Endodermal cell (in vitro differentiated cells): Measurements from ENCODE around the gene ATAD3B. TPM values are rescaled to one million over a fixed set of nuclear protein-coding genes. Genes with fewer than 3 reads are reported as not detected.
A peak's percentile ranks its signal among the peaks of the same experiment; 100 is the strongest.
"Not testable (repeated sequence)": the region's sequence is repeated elsewhere in the genome, so short reads cannot be mapped to it uniquely, and the experiment has no call there.

Experiments
- DNase-seq: peaks from one replicate; pipeline ENCODE4 v3.0.0-alpha.2; 2017
- H3K27ac ChIP-seq: 2 replicates; pipeline ENCODE4 v1.5.1; 2013; ENCODE audit warnings: mild to moderate bottlenecking, low read depth, low read length, moderate library complexity
- H3K27me3 ChIP-seq: 2 replicates; pipeline ENCODE4 v1.6.1; 2013; ENCODE audit warnings: mild to moderate bottlenecking, low read length, moderate library complexity; ENCODE audit not compliant: insufficient read depth, control insufficient read depth, poor library complexity, severe bottlenecking
- H3K36me3 ChIP-seq: 2 replicates; pipeline ENCODE4 v1.7.0; 2013; ENCODE audit warnings: mild to moderate bottlenecking, low read length, moderate library complexity; ENCODE audit not compliant: control insufficient read depth, insufficient read depth
- H3K4me1 ChIP-seq: one replicate; pipeline ENCODE4 v1.7.0; 2013; ENCODE audit warnings: low read length; ENCODE audit not compliant: control insufficient read depth, insufficient read depth
- H3K4me3 ChIP-seq: 2 replicates; pipeline ENCODE4 v1.5.1; 2013; ENCODE audit warnings: mild to moderate bottlenecking, low read length, moderate library complexity
- H3K9ac ChIP-seq: 2 replicates; pipeline ENCODE4 v1.6.1; 2013; ENCODE audit warnings: mild to moderate bottlenecking, low read length, moderate library complexity; ENCODE audit not compliant: poor library complexity, severe bottlenecking; ENCODE audit errors: extremely low read depth
- H3K9me3 ChIP-seq: 2 replicates; pipeline ENCODE4 v1.6.1; 2013; ENCODE audit warnings: mild to moderate bottlenecking, low read length, moderate library complexity; ENCODE audit not compliant: control insufficient read depth
- H3K27ac Mint-ChIP-seq: 2 replicates; pipeline ENCODE4 v1.8.0; 2020; ENCODE audit warnings: mixed read lengths
- H3K27me3 Mint-ChIP-seq: 2 replicates; pipeline ENCODE4 v1.8.0; 2021; ENCODE audit warnings: mild to moderate bottlenecking, mixed read lengths; ENCODE audit not compliant: insufficient read depth
- H3K36me3 Mint-ChIP-seq: 2 replicates; pipeline ENCODE4 v1.8.0; 2020; ENCODE audit warnings: low read depth, mixed read lengths
- H3K4me1 Mint-ChIP-seq: 2 replicates; pipeline ENCODE4 v1.8.0; 2020; ENCODE audit warnings: mixed read lengths
- H3K4me3 Mint-ChIP-seq: 2 replicates; pipeline ENCODE4 v1.8.0; 2020; ENCODE audit warnings: mild to moderate bottlenecking, moderate library complexity, mixed read lengths
- H3K9me3 Mint-ChIP-seq: 2 replicates; pipeline ENCODE4 v1.8.0; 2020; ENCODE audit warnings: mild to moderate bottlenecking, mixed read lengths
- CTCF ChIP-seq: fragments of 200-600 bp; sonication (generic); conservative IDR thresholded peaks from 2 replicates; pipeline ENCODE4 v1.5.0; 2021; ENCODE audit warnings: antibody characterized with exemption, mild to moderate bottlenecking
- WGBS, 2 experiments: methylation state at CpG; one replicate each; pipeline versions ENCODE4 v1.1.5 to v1.1.7; 2013; ENCODE audit warnings: missing lambda C conversion rate in 2 of 2, mixed read lengths in 1 of 2; ENCODE audit not compliant: insufficient coverage in 1 of 2, insufficient read length in 1 of 2; 5-methylcytosine and 5-hydroxymethylcytosine counted together
- total RNA-seq, 2 donors: library from RNA; stranded (reverse); fragmentation: NEBNext Ultra II Directional in 1 of 2; extraction: Animal tissue kit (Norgen Biotek cat#: 25700) in 1 of 2; gene quantifications; 2 replicates in 1 of 2; 3 replicates in 1 of 2; pipeline ENCODE4 v1.2.1, GENCODE V29; 2021

The ATAD3B gene
- total RNA-seq, 2 donors from 2014 or later: 41.8 to 47.4 TPM

- H3K9ac ChIP-seq, H3K9me3 Mint-ChIP-seq, DNase-seq, H3K4me1 Mint-ChIP-seq, H3K36me3 Mint-ChIP-seq, H3K27me3 Mint-ChIP-seq, H3K4me1 ChIP-seq, H3K9me3 ChIP-seq, H3K36me3 ChIP-seq, H3K4me3 ChIP-seq, H3K27me3 ChIP-seq, H3K27ac ChIP-seq: not testable (repeated sequence)
- Mint-ChIP-seq H3K27ac (peak overlapping the region; percentile 96), H3K4me3 (peak overlapping the region; percentile 50)
- TF ChIP-seq CTCF: peak; percentile 58
- 31% methylated on average over 9 of the region's 22 CpGs; no CpG with 5 or more reads in 1 of the 2 experiments for WGBS, 2 experiments
Measured at GRCh38 chr1:1505366-1505798, 33.8 kb downstream of the ATAD3B start.

- not testable (repeated sequence) for H3K4me3 Mint-ChIP-seq, H3K27me3 Mint-ChIP-seq, H3K9ac ChIP-seq, H3K9me3 ChIP-seq, H3K36me3 Mint-ChIP-seq, H3K4me3 ChIP-seq, H3K27ac ChIP-seq, H3K27me3 ChIP-seq, H3K4me1 Mint-ChIP-seq, H3K36me3 ChIP-seq, H3K9me3 Mint-ChIP-seq, H3K27ac Mint-ChIP-seq, H3K4me1 ChIP-seq, DNase-seq
- 97% methylated on average over 5 of the region's 5 CpGs for WGBS, 2 experiments
Measured at GRCh38 chr1:1505801-1506200, 34.2 kb downstream of the ATAD3B start.

- H3K36me3 ChIP-seq: no peaks in the 10 kb centered on the region
- no peak for DNase-seq
- WGBS, 2 experiments: 84 to 100% methylated on average over 3 to 4 of the region's 4 CpGs
- no peaks in the 10 kb centered on the region for H3K9me3 ChIP-seq
- H3K4me1 ChIP-seq: no peaks in the 10 kb centered on the region
- Mint-ChIP-seq H3K27ac (no peak overlapping the region), H3K9me3 (no peaks in the 10 kb centered on the region), H3K4me1 (peaks cover 8% of the 10 kb centered on the region), H3K36me3 (no peaks in the 10 kb centered on the region), H3K27me3 (no peaks in the 10 kb centered on the region), H3K4me3 (no peak overlapping the region)
- TF ChIP-seq CTCF: no peak
- H3K9ac ChIP-seq: no peak overlapping the region
- no peak overlapping the region for H3K4me3 ChIP-seq
- H3K27ac ChIP-seq: no peak overlapping the region
- no peaks in the 10 kb centered on the region for H3K27me3 ChIP-seq
Measured at GRCh38 chr1:1507305-1507704, 35.7 kb downstream of the ATAD3B start.

- H3K4me3 Mint-ChIP-seq, DNase-seq, H3K9me3 Mint-ChIP-seq, H3K4me1 Mint-ChIP-seq, H3K27ac Mint-ChIP-seq, H3K36me3 Mint-ChIP-seq, H3K27me3 Mint-ChIP-seq, H3K36me3 ChIP-seq, H3K27ac ChIP-seq, H3K4me3 ChIP-seq, H3K4me1 ChIP-seq, H3K9ac ChIP-seq, H3K9me3 ChIP-seq, H3K27me3 ChIP-seq: not testable (repeated sequence)
- WGBS, 2 experiments: 88 to 95% methylated on average over 6 to 13 of the region's 34 CpGs
Measured at GRCh38 chr1:1508775-1509464, 37.4 kb downstream of the ATAD3B start.

GRCh38 chr1:1509465-1509850 is 37.9 kb downstream of the ATAD3B start:
- not testable (repeated sequence) for H3K4me1 Mint-ChIP-seq, DNase-seq, H3K9me3 Mint-ChIP-seq, H3K36me3 ChIP-seq, H3K27ac Mint-ChIP-seq, H3K9ac ChIP-seq, H3K36me3 Mint-ChIP-seq, H3K4me1 ChIP-seq, H3K9me3 ChIP-seq, H3K27ac ChIP-seq, H3K27me3 ChIP-seq, H3K4me3 ChIP-seq, H3K27me3 Mint-ChIP-seq, H3K4me3 Mint-ChIP-seq
- WGBS, 2 experiments: 95 to 100% methylated on average over 3 to 15 of the region's 21 CpGs
